MCF 10A (cell line): ENCODE measurements around the gene PTPRCAP. TPM values are rescaled to one million over a fixed set of nuclear protein-coding genes. Genes with fewer than 3 reads are reported as not detected.

Experiments used
- BruUV-seq: library from RNA; stranded (reverse); fragments of 400-500 nt; replicated peaks from 2 replicates; lab custom pipeline; 2021; lab: Mats Ljungman, UMichigan
- CTCF ChIA-PET: fragments of 300-600 bp; sonication (Branson Sonifier 250); formaldehyde crosslinking; extraction: SDS; loops from one replicate; lab custom pipeline; 2021; ENCODE audit warnings: antibody characterized with exemption, inconsistent platforms; lab: Yijun Ruan, JAX
- POLR2A ChIA-PET: fragments of 300-600, 350-650 bp; sonication (Branson Sonifier 250); formaldehyde crosslinking; extraction: SDS; loops from one replicate; lab custom pipeline; 2020; ENCODE audit warnings: antibody characterized with exemption, inconsistent platforms; lab: Yijun Ruan, JAX
- DNase-seq: peaks from one replicate; pipeline ENCODE4 v3.0.0-alpha.2; 2018; ENCODE audit not compliant: unreplicated experiment
- H3K27ac Mint-ChIP-seq: one replicate; pipeline ENCODE4 v1.8.0; 2022; ENCODE audit warnings: mild to moderate bottlenecking, low read depth, mixed read lengths; ENCODE audit not compliant: unreplicated experiment
- H3K27me3 Mint-ChIP-seq: one replicate; pipeline ENCODE4 v1.8.0; 2022; ENCODE audit warnings: mixed read lengths; ENCODE audit not compliant: insufficient read depth, unreplicated experiment
- H3K36me3 Mint-ChIP-seq: one replicate; pipeline ENCODE4 v1.8.0; 2022; ENCODE audit warnings: mild to moderate bottlenecking, moderate library complexity, mixed read lengths; ENCODE audit not compliant: insufficient read depth, unreplicated experiment
- H3K4me1 Mint-ChIP-seq: one replicate; pipeline ENCODE4 v1.8.0; 2022; ENCODE audit warnings: mixed read lengths; ENCODE audit not compliant: insufficient read depth, unreplicated experiment
- H3K4me3 Mint-ChIP-seq: one replicate; pipeline ENCODE4 v1.8.0; 2022; ENCODE audit warnings: mild to moderate bottlenecking, moderate library complexity, mixed read lengths; ENCODE audit not compliant: unreplicated experiment
- H3K9me3 Mint-ChIP-seq: one replicate; pipeline ENCODE4 v1.8.0; 2022; ENCODE audit warnings: mixed read lengths; ENCODE audit not compliant: unreplicated experiment
- CTCF ChIP-seq: fragments of 200-600 bp; IDR thresholded peaks from one replicate; pipeline ENCODE4 v1.8.0; 2022; ENCODE audit warnings: antibody characterized with exemption, mild to moderate bottlenecking; ENCODE audit not compliant: unreplicated experiment
- intact Hi-C: fragments of 100-400 bp; cut with micrococcal nuclease; formaldehyde crosslinking; loops from 2 replicates; pipeline ENCODE4 v1.14.1; 2022
- total RNA-seq: library from RNA; stranded (reverse); gene quantifications from 2 replicates; pipeline ENCODE4 v1.2.3, GENCODE V29; 2022

Gene PTPRCAP
- total RNA-seq, 1 experiment from 2014 or later = 0.86 TPM

- Mint-ChIP-seq H3K27ac (no peak overlapping the region), H3K4me1 (peaks cover 8% of the 10 kb centered on the region), H3K4me3 (no peak overlapping the region), H3K9me3 (no peaks in the 10 kb centered on the region), H3K36me3 (peaks cover 13% of the 10 kb centered on the region), H3K27me3 (no peaks in the 10 kb centered on the region)
- ChIA-PET CTCF (interaction anchor here (0.6 to 2.6 kb wide), 3 partner anchors 10 to 256 kb away, joined by 3 to 9 read pairs (median 3); partner anchors contain the start of gene PPP1CA), POLR2A (interaction anchor here (0.6 to 1.4 kb wide), 2 partner anchors 81 to 568 kb away, joined by 4 read pairs; no protein-coding TSS in a partner anchor)
- no peak for TF ChIP-seq CTCF
- no TSS peak for BruUV-seq
- intact Hi-C loops = no loop called here
- DNase-seq = no peak
Measured at GRCh38 chr11:67411785-67412152, 25.7 kb downstream of the PTPRCAP start.

GRCh38 chr11:67410984-67411784, 26.3 kb downstream of the PTPRCAP start:
- Mint-ChIP-seq H3K36me3 (peaks cover 13% of the 10 kb centered on the region), H3K27ac (no peak overlapping the region), H3K4me1 (peaks cover 2% of the 10 kb centered on the region), H3K4me3 (no peak overlapping the region), H3K9me3 (no peaks in the 10 kb centered on the region), H3K27me3 (no peaks in the 10 kb centered on the region)
- no peak for DNase-seq
- intact Hi-C loops = no loop called here
- POLR2A ChIA-PET = no interaction called here
- BruUV-seq = no TSS peak
- TF ChIP-seq CTCF = no peak
- CTCF ChIA-PET = interaction anchor here (0.6 to 2.6 kb wide), 3 partner anchors 10 to 257 kb away, joined by 3 to 9 read pairs (median 3); partner anchors contain the start of gene PPP1CA

GRCh38 chr11:67410369-67410831, 27.1 kb downstream of the PTPRCAP start:
- no peaks in the 10 kb centered on the region for H3K4me1 Mint-ChIP-seq
- ChIA-PET CTCF (interaction anchor here (2.6 kb wide), 1 partner anchor 9 kb away, joined by 9 read pairs; the partner anchor contains the start of gene PPP1CA), POLR2A (no interaction called here)
- no peak for DNase-seq
- H3K4me3 Mint-ChIP-seq = no peak overlapping the region
- no peaks in the 10 kb centered on the region for H3K9me3 Mint-ChIP-seq
- H3K36me3 Mint-ChIP-seq = peaks cover 13% of the 10 kb centered on the region
- intact Hi-C loops = no loop called here
- H3K27me3 Mint-ChIP-seq = no peaks in the 10 kb centered on the region
- no peak overlapping the region for H3K27ac Mint-ChIP-seq
- no TSS peak for BruUV-seq
- no peak for TF ChIP-seq CTCF

- BruUV-seq = no TSS peak
- no peaks in the 10 kb centered on the region for H3K9me3 Mint-ChIP-seq
- no peak overlapping the region for H3K27ac Mint-ChIP-seq
- H3K4me1 Mint-ChIP-seq = no peaks in the 10 kb centered on the region
- CTCF ChIA-PET = no interaction called here
- H3K27me3 Mint-ChIP-seq = no peaks in the 10 kb centered on the region
- no peak overlapping the region for H3K4me3 Mint-ChIP-seq
- intact Hi-C loops = no loop called here
- POLR2A ChIA-PET = no interaction called here
- no peak for TF ChIP-seq CTCF
- peaks cover 14% of the 10 kb centered on the region for H3K36me3 Mint-ChIP-seq
- DNase-seq = no peak
Measured at GRCh38 chr11:67409781-67410368, 27.6 kb downstream of the PTPRCAP start.
